ENCODE results near the gene EEFSEC. TPM values are rescaled to one million over a fixed set of nuclear protein-coding genes. Genes with fewer than 3 reads are reported as not detected.

Gene EEFSEC
- total and polyA plus RNA-seq, 2 of the 4 experiments (the other 2 are of a cell fraction): 4.5 to 9.3 TPM

GRCh38 chr3:128422762-128423524 lies 269.7 kb downstream of the EEFSEC start:
- Histone ChIP-seq H2AK9ac (replicated peaks; ENCODE audit: low read depth, low read length, poor library complexity) (no peak overlapping the region), H3K36me3 (ENCODE audit: control insufficient read depth, insufficient read depth, low read length) (no peaks in the 10 kb centered on the region), H2BK20ac (ENCODE audit: low read depth, low read length) (no peak overlapping the region), H3K4me2 (ENCODE audit: low read depth, low read length) (no peak overlapping the region), H2BK120ac (ENCODE audit: low read depth, low read length) (no peak overlapping the region), H3K56ac (ENCODE audit: extremely low read depth, insufficient read depth, low read length) (no peak overlapping the region), H3K27ac (ENCODE audit: insufficient read depth, low read length) (no peak overlapping the region), H2BK5ac (ENCODE audit: low read depth, low read length, poor library complexity, severe bottlenecking) (no peak overlapping the region), H2AK5ac (ENCODE audit: low read depth, low read length) (no peak overlapping the region), H3K9ac (ENCODE audit: low read depth, low read length) (no peak overlapping the region), H3K18ac (ENCODE audit: low read depth, low read length) (no peak overlapping the region), H4K91ac (ENCODE audit: insufficient read depth, low read depth, low read length) (no peak overlapping the region), H3K27me3 (ENCODE audit: control insufficient read depth, insufficient read depth, low read length) (no peaks in the 10 kb centered on the region; the same call in 1 of the 2 replicates), H4K20me1 (ENCODE audit: insufficient read depth, low read length) (no peaks in the 10 kb centered on the region; the same call in 1 of the 2 replicates), H4K5ac (ENCODE audit: low read depth, low read length) (no peak overlapping the region), H3K23ac (ENCODE audit: low read depth, low read length) (no peak overlapping the region), H3K14ac (replicated peaks; ENCODE audit: low read depth, low read length) (no peak overlapping the region; the same call in 1 of the 2 replicates), H2AFZ (replicated peaks; ENCODE audit: low read length, poor library complexity) (no peak overlapping the region), H3K4me1 (ENCODE audit: control insufficient read depth, insufficient read depth, low read length) (no peaks in the 10 kb centered on the region; the same call in 1 of the 2 replicates), H3K79me1 (ENCODE audit: low read depth in 1 of 2, low read length in 2 of 2) (no peaks in the 10 kb centered on the region), H4K8ac (ENCODE audit: low read depth in 2 of 2, low read length in 2 of 2) (no peak overlapping the region), H2BK15ac (ENCODE audit: low read depth, low read length) (no peak overlapping the region), H3K4ac (ENCODE audit: low read depth, low read length) (no peak overlapping the region), H3K9me3 (ENCODE audit: control insufficient read depth, insufficient read depth, low read length) (peaks cover 7% of the 10 kb centered on the region), H3K9me1 (ENCODE audit: insufficient read depth, low read length) (no peaks in the 10 kb centered on the region), H3K4me3 (ENCODE audit: insufficient read depth, low read depth, low read length) (no peak overlapping the region)
- CTCF ChIA-PET: interaction anchor here (0.6 kb wide), 1 partner anchor 150 kb away, joined by 4 read pairs; no protein-coding TSS in a partner anchor
- intact Hi-C loops (cut with micrococcal nuclease) (no loop called here), dilution Hi-C loops (cut with HindIII; ENCODE audit: low sequenced_read_pairs, unreplicated experiment) (no loop called here), in situ Hi-C loops (cut with MboI; ENCODE audit: low sequenced_read_pairs) (loop anchor here (5.0 kb wide), 1 partner anchor 184 kb away; no protein-coding TSS in a partner anchor)
- no peak for DNase-seq
- ATAC-seq (ENCODE audit: low read depth): no peak
- TF ChIP-seq USF2 (IDR thresholded peaks at IDR 0.05; ENCODE audit: low read depth, low read length) (no peak), MAFK (IDR thresholded peaks at IDR 0.05; ENCODE audit: low read depth, low read length) (no peak), NFE2L2 (IDR thresholded peaks at IDR 0.05; ENCODE audit: low read depth, low read length) (no peak), MXI1 (IDR thresholded peaks at IDR 0.05; ENCODE audit: borderline replicate concordance, low read depth, low read length) (no peak), RCOR1 (IDR thresholded peaks at IDR 0.05; ENCODE audit: insufficient replicate concordance, low read length) (no peak), BHLHE40 (IDR thresholded peaks at IDR 0.05; ENCODE audit: low read depth, low read length) (no peak), CEBPB (IDR thresholded peaks at IDR 0.05; ENCODE audit: low read depth, low read length) (no peak), FOS (IDR thresholded peaks at IDR 0.05; ENCODE audit: low read depth, low read length) (no peak), RAD21 (IDR thresholded peaks at IDR 0.05; ENCODE audit: low read length) (no peak), MAZ (IDR thresholded peaks at IDR 0.05; ENCODE audit: borderline replicate concordance, low read depth, low read length) (no peak)
- POLR2A ChIA-PET (ENCODE audit: unreplicated experiment): no interaction called here
- WGBS, 2 experiments (ENCODE audit: extremely low coverage in 2 of 2, insufficient read length in 1 of 2): no CpG with 5 or more reads among the region's 3 CpGs
- BruUV-seq (replicated peaks): no TSS peak
